ENCODE results near the gene SHC2. TPM values are rescaled to one million over a fixed set of nuclear protein-coding genes. Genes with fewer than 3 reads are reported as not detected.

Gene SHC2
- total and polyA plus RNA-seq, 2 donors (not counting 3 experiments of a cell fraction or from before 2014, with no cell fraction given): 7.5 to 11.8 TPM

DNA sequence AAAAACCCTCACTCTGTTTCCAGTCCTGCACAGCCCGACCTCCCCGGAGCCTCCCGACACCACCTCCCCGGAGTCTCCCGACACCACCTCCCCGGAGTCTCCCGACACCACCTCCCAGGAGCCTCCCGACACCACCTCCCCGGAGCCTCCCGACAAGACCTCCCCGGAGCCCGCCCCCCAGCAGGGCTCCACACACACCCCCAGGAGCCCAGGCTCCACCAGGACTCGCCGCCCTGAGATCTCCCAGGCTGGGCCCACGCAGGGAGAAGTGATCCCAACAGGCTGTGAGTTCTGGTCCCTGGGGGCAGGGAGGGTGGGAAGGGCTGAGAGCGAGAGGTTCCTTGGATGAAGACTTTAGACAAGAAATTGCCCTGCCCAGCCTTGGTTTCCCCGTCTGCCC lies 40.8 kb upstream of the SHC2 start:
- H3K9ac ChIP-seq (replicated peaks; ENCODE audit: extremely low read depth, insufficient read depth, low read length): no peak overlapping the region
- no peak for DNase-seq (ENCODE audit: low read depth, low spot score)
- TF ChIP-seq MYC (IDR thresholded peaks at IDR 0.05; ENCODE audit: low read depth, low read length): no peak
- TF ChIP-seq, protein P1, sequence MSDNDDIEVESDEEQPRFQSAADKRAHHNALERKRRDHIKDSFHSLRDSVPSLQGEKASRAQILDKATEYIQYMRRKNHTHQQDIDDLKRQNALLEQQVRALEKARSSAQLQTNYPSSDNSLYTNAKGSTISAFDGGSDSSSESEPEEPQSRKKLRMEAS (IDR thresholded peaks at IDR 0.05; ENCODE audit: insufficient read depth, insufficient read length): no peak
- no peak for TF ChIP-seq EZH2 (IDR thresholded peaks at IDR 0.05; ENCODE audit: borderline replicate concordance, low read depth, low read length, severe bottlenecking)
- TF ChIP-seq, protein P2, sequence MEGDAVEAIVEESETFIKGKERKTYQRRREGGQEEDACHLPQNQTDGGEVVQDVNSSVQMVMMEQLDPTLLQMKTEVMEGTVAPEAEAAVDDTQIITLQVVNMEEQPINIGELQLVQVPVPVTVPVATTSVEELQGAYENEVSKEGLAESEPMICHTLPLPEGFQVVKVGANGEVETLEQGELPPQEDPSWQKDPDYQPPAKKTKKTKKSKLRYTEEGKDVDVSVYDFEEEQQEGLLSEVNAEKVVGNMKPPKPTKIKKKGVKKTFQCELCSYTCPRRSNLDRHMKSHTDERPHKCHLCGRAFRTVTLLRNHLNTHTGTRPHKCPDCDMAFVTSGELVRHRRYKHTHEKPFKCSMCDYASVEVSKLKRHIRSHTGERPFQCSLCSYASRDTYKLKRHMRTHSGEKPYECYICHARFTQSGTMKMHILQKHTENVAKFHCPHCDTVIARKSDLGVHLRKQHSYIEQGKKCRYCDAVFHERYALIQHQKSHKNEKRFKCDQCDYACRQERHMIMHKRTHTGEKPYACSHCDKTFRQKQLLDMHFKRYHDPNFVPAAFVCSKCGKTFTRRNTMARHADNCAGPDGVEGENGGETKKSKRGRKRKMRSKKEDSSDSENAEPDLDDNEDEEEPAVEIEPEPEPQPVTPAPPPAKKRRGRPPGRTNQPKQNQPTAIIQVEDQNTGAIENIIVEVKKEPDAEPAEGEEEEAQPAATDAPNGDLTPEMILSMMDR (IDR thresholded peaks at IDR 0.05; ENCODE audit: extremely low read depth in 1 of 2, insufficient read depth in 1 of 2, low read depth in 1 of 2, low read length in 2 of 2): no peak
- no peak for TF ChIP-seq GATA2 (IDR thresholded peaks at IDR 0.05; ENCODE audit: insufficient read depth, insufficient read length, low read depth, low read length)
- no peak for TF ChIP-seq FOS (IDR thresholded peaks at IDR 0.05; ENCODE audit: borderline replicate concordance, insufficient read depth, low read length)
- TF ChIP-seq POLR2AphosphoS5 (IDR thresholded peaks at IDR 0.05; ENCODE audit: insufficient read depth, low read depth, low read length): no peak
- no peak for TF ChIP-seq JUN (IDR thresholded peaks at IDR 0.05; ENCODE audit: borderline replicate concordance, insufficient read depth, insufficient read length, low read depth)
- no peak for TF ChIP-seq POLR2A (IDR thresholded peaks at IDR 0.05; ENCODE audit: low read depth, low read length)
- no TSS peak for BruUV-seq (replicated peaks)
- H3K9me1 ChIP-seq (replicated peaks; ENCODE audit: control insufficient read depth, extremely low read depth, insufficient read depth, low read length): no peaks in the 10 kb centered on the region
- no peak overlapping the region for H3K27ac ChIP-seq (ENCODE audit: insufficient read depth, low read depth, low read length)
- intact Hi-C loops (cut with micrococcal nuclease) (loop anchor here (10.0 kb wide), 1 partner anchor 207 kb away; the partner anchor contains the start of gene PLPP2), dilution Hi-C loops (cut with MboI; ENCODE audit: extremely low pct_ligation_motif_present, low sequenced_read_pairs) (no loop called here)
- no peaks in the 10 kb centered on the region for H3K79me2 ChIP-seq (ENCODE audit: control insufficient read depth, insufficient read depth, low read length)
- no peaks in the 10 kb centered on the region for H3K36me3 ChIP-seq (ENCODE audit: control insufficient read depth in 2 of 2, extremely low read depth in 1 of 2, insufficient read depth in 2 of 2, low read length in 2 of 2)
- no peak for FAIRE-seq
- H2AFZ ChIP-seq (ENCODE audit: low read depth, low read length): no peak overlapping the region
- ChIA-PET POLR2A (no interaction called here), CTCF (no interaction called here)
- H3K9me3 ChIP-seq (replicated peaks; ENCODE audit: control insufficient read depth, insufficient read depth, low read length): no peaks in the 10 kb centered on the region
- H3K27me3 ChIP-seq (ENCODE audit: control insufficient read depth in 2 of 2, insufficient read depth in 2 of 2, low read length in 2 of 2): peaks cover 9 to 12% of the 10 kb centered on the region in 2 experiments
- H4K20me1 ChIP-seq (replicated peaks; ENCODE audit: control insufficient read depth, extremely low read depth, insufficient read depth, low read length): no peaks in the 10 kb centered on the region
- H3K4me3 ChIP-seq (replicated peaks in 1 of 3; ENCODE audit: insufficient read depth in 1 of 3, low read depth in 1 of 3, low read length in 3 of 3): no peak overlapping the region
- H3K4me1 ChIP-seq (ENCODE audit: control insufficient read depth, extremely low read depth, insufficient read depth, low read length): peaks cover 4% of the 10 kb centered on the region
- no peak overlapping the region for H3K4me2 ChIP-seq (ENCODE audit: insufficient read depth, low read length)

All from endothelial cell of umbilical vein (primary cell).